ENCODE measurements around the gene TP53TG3F.
"Not testable (repeated sequence)": the region's sequence is repeated elsewhere in the genome, so short reads cannot be mapped to it uniquely, and the experiment has no call there.

The TP53TG3F gene, protein sequence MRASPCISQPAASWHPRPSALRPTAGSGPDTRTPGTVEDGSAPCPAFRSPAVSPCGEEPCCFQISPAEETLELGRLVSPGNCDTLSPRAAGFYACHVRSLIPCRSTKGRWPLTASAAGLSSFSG

DNA sequence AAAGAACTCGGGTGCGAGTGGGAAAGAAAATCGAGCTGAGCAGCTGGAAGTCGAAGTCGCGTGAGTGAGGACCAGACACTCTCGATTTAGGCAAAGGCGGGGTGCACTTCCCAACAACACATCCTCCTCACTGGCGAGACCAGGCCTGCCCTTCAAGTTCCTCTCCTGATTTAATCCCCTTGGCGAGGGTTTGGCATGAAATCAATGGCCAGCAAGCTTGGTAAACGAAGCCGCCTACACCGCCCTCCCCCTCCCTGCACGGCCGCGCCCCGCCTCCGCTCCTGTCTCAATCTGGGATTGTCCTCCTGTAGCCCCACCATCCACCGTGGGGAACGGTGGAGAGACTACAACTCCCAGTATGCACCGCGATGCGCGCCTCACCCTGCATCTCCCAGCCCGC lies at the start of gene TP53TG3F:
TP53TG3F (plus strand) TSS at position 301 of the 400 bp plus-strand sequence; CDS start at position 369, 68 bp downstream.
- not testable (repeated sequence) for H3K27ac ChIP-seq

DNA sequence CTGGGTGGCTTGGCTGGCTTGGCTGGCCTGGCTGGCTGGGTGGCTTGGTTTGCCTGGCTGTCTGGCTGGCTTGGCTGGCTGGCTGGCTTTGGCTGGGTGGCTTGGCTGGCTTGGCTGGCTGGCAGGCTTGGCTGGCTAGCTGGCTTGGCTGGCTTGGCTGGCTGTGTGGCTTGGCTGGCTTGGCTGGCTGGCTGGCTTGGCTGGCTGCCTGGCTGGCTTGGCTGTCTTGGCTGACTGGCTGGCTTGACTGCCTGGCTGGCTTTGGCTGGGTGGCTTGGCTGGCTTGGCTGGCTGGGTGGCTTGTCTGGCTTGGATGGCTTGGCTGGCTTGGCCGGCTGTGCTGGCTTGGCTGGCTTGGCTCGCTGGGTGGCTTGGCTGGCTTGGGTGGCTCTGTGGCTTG lies 32.2 kb downstream of the TP53TG3F start:
- not testable (repeated sequence) for H3K27ac ChIP-seq

- H3K27ac ChIP-seq, result not testable (repeated sequence)
Observed at GRCh38 chr16:33507231-33507630, 47.8 kb downstream of the TP53TG3F start.

DNA sequence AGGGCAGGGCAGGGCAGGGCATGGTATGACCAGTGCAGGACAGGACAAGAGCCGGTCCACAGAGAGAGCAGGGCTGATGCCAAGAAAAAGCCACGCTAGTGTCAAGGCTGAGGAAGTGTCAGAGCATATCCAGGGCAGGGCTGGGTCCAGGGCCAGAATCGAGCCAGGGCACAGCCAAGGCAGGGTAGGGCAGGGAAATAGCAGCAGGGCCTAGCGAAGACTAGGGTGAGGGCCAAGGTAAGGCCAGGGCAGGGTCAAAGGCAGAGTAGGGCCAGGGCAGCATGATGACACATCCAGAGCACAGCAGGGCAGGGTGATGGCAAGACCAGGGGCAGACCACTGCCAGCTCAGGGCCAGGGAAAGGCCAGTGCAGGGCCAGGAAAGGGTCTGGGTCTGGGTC lies 49.7 kb downstream of the TP53TG3F start:
- H3K27ac ChIP-seq, result not testable (repeated sequence)

GRCh38 chr16:33509906-33510305 lies 50.5 kb downstream of the TP53TG3F start:
- H3K27ac ChIP-seq, result not testable (repeated sequence)
